ENCODE data around the gene MYOCD.

The MYOCD gene

GRCh38 chr17:12736526-12736925 lies 70.8 kb downstream of the MYOCD start:
- Mint-ChIP-seq H3K9me3 (peaks cover 8% of the 10 kb centered on the region), H3K4me1 (ENCODE audit: low read depth) (no peaks in the 10 kb centered on the region), H3K4me3 (no peak overlapping the region), H3K36me3 (ENCODE audit: low read depth) (no peaks in the 10 kb centered on the region), H3K27ac (no peak overlapping the region), H3K27me3 (ENCODE audit: low read depth) (no peaks in the 10 kb centered on the region)

- no peaks in the 10 kb centered on the region for H3K36me3 Mint-ChIP-seq (ENCODE audit: low read depth)
- H3K27ac Mint-ChIP-seq: no peak overlapping the region
- no peak overlapping the region for H3K4me3 Mint-ChIP-seq
- no peaks in the 10 kb centered on the region for H3K27me3 Mint-ChIP-seq (ENCODE audit: low read depth)
- no peaks in the 10 kb centered on the region for H3K9me3 Mint-ChIP-seq
- no peaks in the 10 kb centered on the region for H3K4me1 Mint-ChIP-seq (ENCODE audit: low read depth)
Measured at GRCh38 chr17:12737740-12738469, 72.2 kb downstream of the MYOCD start.

- H3K27ac Mint-ChIP-seq: no peak overlapping the region
- H3K4me1 Mint-ChIP-seq (ENCODE audit: low read depth): no peaks in the 10 kb centered on the region
- no peaks in the 10 kb centered on the region for H3K36me3 Mint-ChIP-seq (ENCODE audit: low read depth)
Measured at GRCh38 chr17:12738624-12739023, 72.9 kb downstream of the MYOCD start.

GRCh38 chr17:12739500-12739899 lies 73.8 kb downstream of the MYOCD start:
- H3K27ac Mint-ChIP-seq: no peak overlapping the region
- H3K9me3 Mint-ChIP-seq: no peaks in the 10 kb centered on the region
- no peaks in the 10 kb centered on the region for H3K4me1 Mint-ChIP-seq (ENCODE audit: low read depth)
- H3K27me3 Mint-ChIP-seq (ENCODE audit: low read depth): no peaks in the 10 kb centered on the region
- no peak overlapping the region for H3K4me3 Mint-ChIP-seq
- no peaks in the 10 kb centered on the region for H3K36me3 Mint-ChIP-seq (ENCODE audit: low read depth)

More at GRCh38 chr17:12738624-12739023, 72.9 kb downstream of the MYOCD start:
- Mint-ChIP-seq H3K4me3 (no peak overlapping the region), H3K9me3 (no peaks in the 10 kb centered on the region), H3K27me3 (ENCODE audit: low read depth) (no peaks in the 10 kb centered on the region)

GRCh38 chr17:12743046-12743445 lies 77.4 kb downstream of the MYOCD start:
- H3K36me3 Mint-ChIP-seq (ENCODE audit: low read depth): no peaks in the 10 kb centered on the region
- H3K27me3 Mint-ChIP-seq (ENCODE audit: low read depth): no peaks in the 10 kb centered on the region
- no peaks in the 10 kb centered on the region for H3K9me3 Mint-ChIP-seq
- H3K27ac Mint-ChIP-seq: no peak overlapping the region
- H3K4me1 Mint-ChIP-seq (ENCODE audit: low read depth): no peaks in the 10 kb centered on the region
- H3K4me3 Mint-ChIP-seq: no peak overlapping the region

GRCh38 chr17:12744298-12744697 lies 78.6 kb downstream of the MYOCD start:
- H3K4me1 Mint-ChIP-seq (ENCODE audit: low read depth): no peaks in the 10 kb centered on the region
- H3K27ac Mint-ChIP-seq: no peak overlapping the region
- no peaks in the 10 kb centered on the region for H3K27me3 Mint-ChIP-seq (ENCODE audit: low read depth)
- no peak overlapping the region for H3K4me3 Mint-ChIP-seq
- H3K36me3 Mint-ChIP-seq (ENCODE audit: low read depth): no peaks in the 10 kb centered on the region
- H3K9me3 Mint-ChIP-seq: no peaks in the 10 kb centered on the region

GRCh38 chr17:12744786-12745185 lies 79.1 kb downstream of the MYOCD start:
- no peaks in the 10 kb centered on the region for H3K36me3 Mint-ChIP-seq (ENCODE audit: low read depth)
- no peak overlapping the region for H3K27ac Mint-ChIP-seq
- H3K4me3 Mint-ChIP-seq: no peak overlapping the region
- no peaks in the 10 kb centered on the region for H3K4me1 Mint-ChIP-seq (ENCODE audit: low read depth)
- H3K27me3 Mint-ChIP-seq (ENCODE audit: low read depth): no peaks in the 10 kb centered on the region
- no peaks in the 10 kb centered on the region for H3K9me3 Mint-ChIP-seq

- no peaks in the 10 kb centered on the region for H3K27me3 Mint-ChIP-seq (ENCODE audit: low read depth)
Measured at GRCh38 chr17:12745486-12745885, 79.8 kb downstream of the MYOCD start.

GRCh38 chr17:12756786-12757185 lies 91.1 kb downstream of the MYOCD start:
- H3K4me3 Mint-ChIP-seq: no peak overlapping the region

More at GRCh38 chr17:12745486-12745885, 79.8 kb downstream of the MYOCD start:
- H3K27ac Mint-ChIP-seq: no peak overlapping the region
- H3K36me3 Mint-ChIP-seq (ENCODE audit: low read depth): no peaks in the 10 kb centered on the region
- no peaks in the 10 kb centered on the region for H3K4me1 Mint-ChIP-seq (ENCODE audit: low read depth)
- no peak overlapping the region for H3K4me3 Mint-ChIP-seq
- H3K9me3 Mint-ChIP-seq: no peaks in the 10 kb centered on the region

GRCh38 chr17:12759090-12759489 lies 93.4 kb downstream of the MYOCD start:
- Mint-ChIP-seq H3K27ac (no peak overlapping the region), H3K36me3 (ENCODE audit: low read depth) (no peaks in the 10 kb centered on the region), H3K4me1 (ENCODE audit: low read depth) (no peaks in the 10 kb centered on the region), H3K4me3 (no peak overlapping the region), H3K9me3 (peaks cover 7% of the 10 kb centered on the region), H3K27me3 (ENCODE audit: low read depth) (no peaks in the 10 kb centered on the region)

More at GRCh38 chr17:12756786-12757185, 91.1 kb downstream of the MYOCD start:
- no peaks in the 10 kb centered on the region for H3K27me3 Mint-ChIP-seq (ENCODE audit: low read depth)
- no peak overlapping the region for H3K27ac Mint-ChIP-seq
- no peaks in the 10 kb centered on the region for H3K4me1 Mint-ChIP-seq (ENCODE audit: low read depth)
- H3K9me3 Mint-ChIP-seq: peaks cover 3% of the 10 kb centered on the region
- no peaks in the 10 kb centered on the region for H3K36me3 Mint-ChIP-seq (ENCODE audit: low read depth)

- H3K9me3 Mint-ChIP-seq: peaks cover 14% of the 10 kb centered on the region
- H3K4me3 Mint-ChIP-seq: no peak overlapping the region
- no peaks in the 10 kb centered on the region for H3K27me3 Mint-ChIP-seq (ENCODE audit: low read depth)
- H3K27ac Mint-ChIP-seq: no peak overlapping the region
- no peaks in the 10 kb centered on the region for H3K4me1 Mint-ChIP-seq (ENCODE audit: low read depth)
- no peaks in the 10 kb centered on the region for H3K36me3 Mint-ChIP-seq (ENCODE audit: low read depth)
Measured at GRCh38 chr17:12765548-12765947, 99.9 kb downstream of the MYOCD start.

- Mint-ChIP-seq H3K4me1 (ENCODE audit: low read depth) (no peaks in the 10 kb centered on the region), H3K27ac (no peak overlapping the region), H3K36me3 (ENCODE audit: low read depth) (no peaks in the 10 kb centered on the region), H3K27me3 (ENCODE audit: low read depth) (no peaks in the 10 kb centered on the region), H3K4me3 (no peak overlapping the region), H3K9me3 (peaks cover 7% of the 10 kb centered on the region)
Measured at GRCh38 chr17:12768255-12768654, 102.6 kb downstream of the MYOCD start.

GRCh38 chr17:12769981-12770380 lies 104.3 kb downstream of the MYOCD start:
- H3K36me3 Mint-ChIP-seq (ENCODE audit: low read depth): no peaks in the 10 kb centered on the region

GRCh38 chr17:12773153-12773552 lies 107.5 kb downstream of the MYOCD start:
- Mint-ChIP-seq H3K27me3 (ENCODE audit: low read depth) (no peaks in the 10 kb centered on the region), H3K4me1 (ENCODE audit: low read depth) (no peaks in the 10 kb centered on the region), H3K9me3 (peaks cover 7% of the 10 kb centered on the region), H3K27ac (no peak overlapping the region), H3K36me3 (ENCODE audit: low read depth) (no peaks in the 10 kb centered on the region), H3K4me3 (no peak overlapping the region)

More at GRCh38 chr17:12769981-12770380, 104.3 kb downstream of the MYOCD start:
- no peak overlapping the region for H3K4me3 Mint-ChIP-seq
- no peaks in the 10 kb centered on the region for H3K4me1 Mint-ChIP-seq (ENCODE audit: low read depth)
- H3K27me3 Mint-ChIP-seq (ENCODE audit: low read depth): no peaks in the 10 kb centered on the region
- peaks cover 7% of the 10 kb centered on the region for H3K9me3 Mint-ChIP-seq
- no peak overlapping the region for H3K27ac Mint-ChIP-seq

- peak overlapping the region; percentile 31 for H3K4me3 Mint-ChIP-seq
- H3K27ac Mint-ChIP-seq: no peak overlapping the region
- peaks cover 18% of the 10 kb centered on the region for H3K27me3 Mint-ChIP-seq (ENCODE audit: low read depth)
Measured at GRCh38 chr17:12789075-12789480, 123.4 kb downstream of the MYOCD start.

More at GRCh38 chr17:12789075-12789480, 123.4 kb downstream of the MYOCD start:
- H3K36me3 Mint-ChIP-seq (ENCODE audit: low read depth): no peaks in the 10 kb centered on the region
- H3K4me1 Mint-ChIP-seq (ENCODE audit: low read depth): no peaks in the 10 kb centered on the region
- no peaks in the 10 kb centered on the region for H3K9me3 Mint-ChIP-seq
